AG08395 (cell line): ENCODE results near the gene TNFRSF21.
A peak's percentile ranks its signal among the peaks of the same experiment; 100 is the strongest.
"Not testable (repeated sequence)": the region's sequence is repeated elsewhere in the genome, so short reads cannot be mapped to it uniquely, and the experiment has no call there.

Experiments used
- DNase-seq: peaks from one replicate; pipeline ENCODE4 v3.0.0; 2012; ENCODE audit warnings: mixed read lengths, low spot score

Gene TNFRSF21

DNA sequence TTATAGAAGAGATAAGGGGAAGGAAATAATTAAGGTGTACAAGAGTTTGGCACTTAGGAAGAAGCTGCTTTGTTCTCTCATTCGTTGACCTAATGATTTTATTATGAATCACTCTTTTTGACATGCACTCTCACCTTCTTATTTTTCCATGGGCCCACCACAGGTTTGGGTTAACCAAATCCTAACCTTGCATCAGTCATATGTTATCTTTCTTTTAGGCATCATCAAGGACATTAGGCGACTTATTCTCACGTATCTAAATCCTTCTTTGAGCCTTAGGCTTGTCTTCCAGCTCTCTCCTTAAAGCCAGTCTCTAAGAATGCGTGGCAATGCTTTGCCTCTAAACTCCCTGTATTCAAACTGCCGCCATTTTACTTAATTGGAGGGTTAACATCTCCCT lies 58.3 kb downstream of the TNFRSF21 start:
- DNase-seq = no peak

DNA sequence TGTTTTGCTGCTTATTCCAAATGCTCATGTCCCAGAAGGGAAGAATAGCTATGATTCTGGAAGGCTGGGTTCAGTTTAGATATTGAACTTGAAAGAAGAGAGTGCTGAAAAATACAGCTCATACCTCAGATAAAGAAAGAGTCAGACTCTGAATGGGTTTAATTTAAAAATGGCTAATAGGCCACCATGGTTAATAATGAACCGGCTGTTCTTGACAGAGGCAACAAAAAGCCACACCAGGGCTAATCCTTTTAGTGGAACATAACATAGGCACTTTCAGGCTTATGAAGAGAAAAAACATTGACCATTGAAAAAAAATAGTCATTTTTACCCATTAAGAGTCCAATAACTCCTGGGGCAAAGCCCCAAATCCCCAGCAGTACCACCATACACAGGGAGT lies 59.4 kb downstream of the TNFRSF21 start:
- no peak for DNase-seq

DNA sequence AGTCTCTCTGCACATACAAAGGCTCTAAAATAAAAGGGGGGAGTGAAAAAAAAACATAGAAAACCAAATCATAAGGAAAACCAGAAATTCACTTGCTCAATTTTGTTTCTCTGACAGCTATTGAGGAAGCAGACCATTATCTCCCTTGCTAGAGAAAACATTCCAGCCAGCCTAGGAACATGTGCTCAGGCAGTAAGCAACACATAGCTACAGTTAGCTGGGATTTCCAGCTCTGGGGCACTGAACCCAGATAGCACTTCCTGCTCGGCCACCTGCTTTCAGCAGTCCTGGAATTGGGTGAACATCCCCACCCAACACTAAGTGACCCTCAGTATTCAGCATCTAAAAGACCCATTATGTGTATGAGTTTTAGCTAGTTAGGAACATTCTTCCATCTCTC lies 61.3 kb downstream of the TNFRSF21 start:
- DNase-seq = no peak

DNA sequence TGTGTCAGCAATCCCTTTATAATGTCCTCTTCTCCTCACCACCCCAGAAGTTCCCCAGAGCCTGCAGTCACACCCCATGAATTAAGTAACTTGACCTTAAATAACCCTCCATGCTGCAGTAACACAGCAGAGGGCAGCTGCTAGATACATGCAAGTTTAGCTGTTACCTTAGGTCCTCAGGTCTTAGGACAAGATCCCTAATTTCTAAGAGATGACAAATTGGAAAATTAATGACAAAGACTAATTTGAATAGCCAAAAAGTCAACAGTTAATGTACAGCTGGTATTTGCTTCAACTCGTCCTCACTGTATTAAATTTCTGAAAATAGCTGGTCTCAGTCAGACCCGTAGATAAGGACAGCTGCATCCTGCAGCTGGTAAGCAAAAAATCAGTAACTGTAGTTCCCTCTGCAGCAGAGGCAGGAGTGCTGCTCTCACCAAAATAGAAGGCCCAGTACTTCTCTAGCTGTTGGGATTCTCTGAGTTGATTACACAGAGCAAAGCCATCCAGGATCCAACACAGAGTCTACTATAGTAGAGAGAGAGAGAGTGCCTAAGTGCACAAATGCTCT lies 62.4 kb downstream of the TNFRSF21 start:
- DNase-seq = peak; percentile 10

DNA sequence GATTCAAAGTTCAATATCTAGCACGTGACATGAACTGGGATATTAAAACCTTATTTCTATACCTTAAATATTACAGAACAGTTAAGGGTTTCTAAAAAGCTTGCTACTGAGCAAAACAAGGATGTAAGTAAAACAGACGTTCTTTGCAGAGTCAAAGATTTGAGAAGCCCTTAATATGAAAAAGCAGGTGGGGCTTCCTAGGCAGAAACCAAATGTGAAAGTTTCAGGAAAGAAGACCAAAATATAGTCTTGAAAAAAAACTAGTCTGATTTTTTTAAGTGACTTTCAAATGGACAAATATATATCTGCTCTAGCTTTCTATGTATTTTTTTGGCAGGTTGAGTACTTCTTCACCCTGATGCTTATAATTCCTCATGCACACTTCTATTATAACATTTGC lies 63.2 kb downstream of the TNFRSF21 start:
- no peak for DNase-seq

DNA sequence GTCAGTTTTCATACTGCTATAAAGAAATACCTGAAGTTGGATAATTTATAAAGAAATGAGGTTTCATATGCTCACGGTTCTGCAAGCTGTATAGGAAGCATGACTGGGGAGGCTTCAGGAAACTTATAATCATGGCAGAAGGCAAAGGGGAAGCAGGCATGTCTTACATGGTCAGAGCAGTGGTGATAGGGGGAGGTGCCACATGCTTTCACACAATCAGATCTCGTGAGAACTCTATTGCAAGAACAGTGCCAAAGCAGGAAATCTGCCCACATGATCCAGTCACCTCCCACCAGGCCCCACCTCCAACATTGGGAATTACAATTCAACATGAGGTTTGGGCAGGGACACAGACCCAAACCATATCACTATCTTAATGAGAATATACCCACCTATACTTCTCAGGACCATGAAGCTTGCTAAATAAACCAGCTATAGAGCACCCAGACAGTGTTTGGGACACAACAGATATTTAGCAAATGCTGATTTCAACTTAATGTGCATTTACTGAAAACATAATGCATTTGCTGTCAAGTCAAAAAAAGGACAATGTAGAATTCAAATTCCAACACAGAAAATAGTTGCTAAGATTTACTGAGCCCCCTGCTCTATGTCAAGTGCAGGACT lies 63.8 kb downstream of the TNFRSF21 start:
- DNase-seq = no peak

DNA sequence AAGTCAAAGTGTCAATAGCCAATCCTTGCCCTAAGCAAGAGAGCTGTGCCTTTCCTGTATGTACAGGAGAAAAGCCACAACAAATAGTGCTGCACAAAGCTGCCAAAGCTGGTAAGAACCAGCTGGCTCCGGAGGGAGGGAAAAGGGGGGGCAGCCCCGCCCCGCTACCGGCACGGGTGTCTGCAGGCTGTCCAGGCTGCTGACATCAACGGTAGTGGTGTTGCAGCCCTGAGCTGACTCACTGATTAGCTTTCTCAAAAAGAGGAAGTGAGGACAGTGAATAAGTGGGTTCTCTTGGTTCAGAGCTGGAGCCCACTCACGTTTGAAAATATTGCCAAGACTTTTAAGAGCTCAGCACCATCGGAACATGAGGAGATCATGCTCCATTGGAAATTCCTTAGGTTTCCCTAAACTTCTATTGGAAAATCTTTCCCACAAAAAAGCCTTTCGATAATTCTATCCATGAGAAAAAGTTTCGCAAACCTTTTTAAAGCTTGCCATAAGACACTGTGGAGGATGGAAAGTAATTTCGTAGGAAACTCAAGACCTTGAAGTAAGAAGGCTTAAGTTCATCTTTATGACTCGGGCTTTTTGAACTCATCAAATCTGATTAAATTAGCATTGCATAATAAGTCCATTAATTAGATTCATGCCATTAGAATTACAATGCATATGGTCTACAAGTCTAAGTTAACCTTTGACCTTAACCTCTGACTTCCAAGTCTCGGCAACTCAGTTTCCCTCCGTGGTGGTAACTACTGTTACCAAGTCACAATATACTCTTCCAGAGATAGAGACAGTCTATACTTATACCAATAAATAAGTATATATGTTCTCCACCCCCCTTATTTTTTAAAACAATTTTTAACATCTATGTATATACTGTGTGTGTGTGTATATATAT lies 67.0 kb downstream of the TNFRSF21 start:
- DNase-seq = peak; percentile 87

DNA sequence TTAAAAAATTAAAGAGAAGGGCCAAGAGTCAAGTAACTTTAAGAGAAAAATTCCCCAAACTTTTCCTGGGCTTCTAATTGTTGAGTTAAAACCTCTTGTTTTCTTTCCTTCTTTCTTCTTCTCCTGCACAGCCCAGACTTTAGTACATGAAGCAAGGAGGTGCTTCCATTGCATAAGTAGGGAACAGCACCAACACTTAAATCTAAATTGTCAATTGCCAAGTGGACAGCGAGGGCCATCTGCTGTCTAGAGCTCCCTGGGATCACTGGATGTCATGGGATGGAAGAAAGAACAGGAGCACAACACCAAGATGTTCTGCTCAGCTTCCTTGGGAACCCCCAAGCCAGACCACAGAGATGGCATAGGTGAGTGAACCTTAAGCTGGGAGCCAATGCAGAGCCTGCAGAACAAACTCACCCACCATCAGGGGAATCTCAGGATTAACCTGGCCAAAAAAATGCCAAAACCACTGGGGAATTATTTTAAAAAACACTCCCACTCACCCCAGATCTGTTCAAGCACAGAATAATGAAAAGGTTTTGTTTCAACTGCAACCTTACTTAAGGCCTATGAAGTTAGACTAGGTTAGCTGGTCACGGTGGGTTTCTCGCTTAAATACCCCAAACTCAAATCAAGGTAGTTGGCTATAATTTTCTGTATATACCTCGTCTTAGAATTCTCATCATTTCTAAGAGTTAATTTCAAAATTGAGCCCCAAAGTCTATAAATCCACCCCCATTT lies 67.8 kb downstream of the TNFRSF21 start:
- DNase-seq = no peak

DNA sequence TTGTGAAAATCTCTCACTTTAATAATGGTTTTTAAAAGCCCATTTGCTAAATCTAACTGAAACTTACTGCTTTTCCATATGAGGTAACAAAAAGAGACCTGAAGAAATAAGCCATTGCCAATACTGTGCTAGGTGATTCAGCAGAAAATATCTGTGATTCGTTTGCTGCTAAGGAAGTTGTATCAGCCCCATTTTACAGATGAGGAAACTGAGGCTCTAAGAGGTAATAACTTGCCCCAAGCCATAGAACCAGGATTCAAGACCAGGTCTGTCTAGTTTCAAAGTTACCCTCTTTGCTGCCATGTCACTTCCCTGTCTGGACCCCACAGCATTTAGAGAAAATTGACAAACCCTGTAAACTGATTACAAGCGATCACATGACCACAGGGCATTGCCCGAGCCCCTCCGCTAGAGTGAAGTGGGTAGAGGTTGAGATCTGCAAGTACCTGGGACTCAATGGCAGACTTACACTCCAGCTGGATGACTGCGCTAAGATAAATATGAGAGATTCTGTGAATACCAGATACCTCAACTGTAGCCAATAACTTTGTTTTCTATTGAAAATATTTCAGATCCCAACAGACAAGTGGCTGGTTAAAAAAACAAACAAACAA lies 69.3 kb downstream of the TNFRSF21 start:
- DNase-seq = no peak

DNA sequence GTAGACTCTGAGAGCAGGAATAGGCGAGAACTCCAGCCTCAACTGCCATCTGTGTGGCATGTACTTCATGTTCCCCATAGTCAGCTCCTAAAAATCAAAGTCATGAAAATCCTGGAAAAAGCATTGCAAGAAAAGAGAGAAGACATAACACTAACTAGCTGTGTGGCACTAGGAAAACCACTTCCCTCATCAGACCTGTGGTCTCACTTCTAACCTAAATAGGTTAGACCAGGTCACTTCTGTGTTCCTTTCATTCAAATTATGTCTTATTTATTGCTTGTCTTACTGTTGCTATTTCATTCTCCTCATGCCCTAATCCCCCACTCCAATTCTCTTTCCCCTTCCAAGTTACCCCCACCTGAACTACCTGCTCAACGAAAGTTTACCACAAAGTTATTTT lies 70.2 kb downstream of the TNFRSF21 start:
- no peak for DNase-seq

DNA sequence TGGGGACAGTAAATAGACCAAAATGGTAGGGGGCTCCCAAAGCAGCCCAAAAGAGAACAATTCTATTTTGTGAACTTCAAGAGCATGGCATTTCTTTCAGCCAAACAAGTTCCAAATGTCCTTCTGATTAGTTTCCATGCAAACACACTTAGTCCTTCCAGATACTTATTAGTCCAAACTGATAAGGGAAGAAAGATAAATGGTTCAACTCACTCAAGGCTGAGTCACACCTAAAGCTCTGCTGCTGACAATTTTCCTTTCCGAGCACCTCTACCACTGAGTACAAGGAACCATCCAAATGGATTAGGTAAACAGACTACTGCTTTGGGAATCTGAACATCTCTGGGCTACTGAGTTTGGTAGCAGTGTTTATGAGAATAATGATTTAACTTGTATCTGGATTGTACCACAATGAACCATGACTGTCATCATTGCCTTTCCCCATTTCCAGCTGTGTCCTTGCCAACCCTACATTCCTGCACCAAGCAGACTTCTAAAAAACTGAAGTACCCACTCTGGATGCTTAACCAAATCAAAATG lies 71.2 kb downstream of the TNFRSF21 start:
- no peak for DNase-seq

DNA sequence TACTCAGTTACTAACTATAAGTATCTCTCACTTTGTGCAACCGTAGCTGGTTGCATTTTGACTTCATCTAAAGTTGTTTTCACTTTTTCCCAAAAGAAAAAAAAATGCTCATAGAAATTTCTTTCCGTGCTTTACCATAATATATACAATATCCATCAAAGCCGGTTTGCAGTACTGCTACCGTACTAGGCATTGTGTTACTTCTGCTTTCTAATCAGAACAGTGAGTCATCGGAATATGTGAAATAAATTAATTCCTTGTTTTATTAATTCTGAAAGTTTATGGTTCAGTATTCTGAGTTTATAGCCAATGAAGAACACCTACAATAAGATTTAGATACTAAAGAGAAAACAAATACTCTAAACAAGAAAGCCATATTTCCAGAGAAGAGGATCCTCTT lies 72.5 kb downstream of the TNFRSF21 start:
- no peak for DNase-seq

DNA sequence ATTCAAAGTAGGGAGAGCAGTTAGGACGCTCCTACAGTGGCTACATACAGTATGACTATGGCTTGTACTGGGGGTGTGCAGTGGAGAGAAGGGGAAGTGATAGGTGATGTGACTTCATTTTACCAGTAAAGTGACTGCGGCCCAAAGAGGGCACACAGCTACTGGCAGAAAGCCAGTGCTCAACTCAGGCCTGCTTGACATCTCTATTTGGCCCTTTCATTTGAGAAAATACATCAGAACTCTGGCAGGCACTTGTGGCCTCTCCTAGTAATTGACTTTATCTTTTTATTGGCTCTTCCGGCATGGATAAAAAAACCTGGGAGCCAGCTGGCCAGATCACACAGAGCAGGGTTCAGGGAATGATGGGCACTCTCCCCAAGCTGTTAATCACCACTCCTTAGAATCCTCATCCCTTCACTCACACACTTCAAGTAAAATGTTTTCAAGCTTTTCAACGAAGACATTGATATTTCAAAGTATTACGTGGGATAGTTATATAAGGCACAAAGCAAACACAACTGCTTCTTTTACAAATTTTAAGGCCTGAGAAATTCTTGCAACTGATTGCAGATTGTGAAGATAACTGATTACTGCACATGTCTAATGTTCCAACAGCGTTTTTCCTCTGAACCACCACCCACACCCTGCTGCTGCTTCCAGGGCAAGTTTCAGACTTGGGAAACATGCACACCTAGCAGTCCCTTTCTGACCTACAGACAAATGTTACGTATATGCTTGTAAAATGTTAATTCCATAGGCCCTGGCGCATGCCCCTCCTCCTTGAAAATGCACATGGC lies 73.5 kb downstream of the TNFRSF21 start:
- DNase-seq = no peak

DNA sequence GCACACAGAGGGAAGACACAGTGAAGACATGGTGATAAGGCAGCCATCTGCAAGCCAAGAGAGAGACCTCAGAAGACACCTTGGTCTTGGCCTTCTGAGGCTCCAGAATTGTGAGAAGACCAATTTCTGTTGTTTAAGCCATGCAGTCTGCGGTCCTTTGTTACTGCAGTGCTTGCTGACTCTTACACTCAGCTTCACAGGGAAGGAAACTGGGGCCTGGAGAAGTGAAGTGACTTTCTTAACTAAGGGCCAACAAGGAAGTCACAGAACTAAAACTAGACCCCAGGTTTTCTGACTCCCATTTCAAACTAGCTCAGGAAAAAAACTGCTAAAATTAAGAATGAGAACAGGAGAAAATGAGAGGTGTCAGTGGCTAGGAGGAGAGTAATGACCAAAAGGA lies 74.3 kb downstream of the TNFRSF21 start:
- DNase-seq = no peak

DNA sequence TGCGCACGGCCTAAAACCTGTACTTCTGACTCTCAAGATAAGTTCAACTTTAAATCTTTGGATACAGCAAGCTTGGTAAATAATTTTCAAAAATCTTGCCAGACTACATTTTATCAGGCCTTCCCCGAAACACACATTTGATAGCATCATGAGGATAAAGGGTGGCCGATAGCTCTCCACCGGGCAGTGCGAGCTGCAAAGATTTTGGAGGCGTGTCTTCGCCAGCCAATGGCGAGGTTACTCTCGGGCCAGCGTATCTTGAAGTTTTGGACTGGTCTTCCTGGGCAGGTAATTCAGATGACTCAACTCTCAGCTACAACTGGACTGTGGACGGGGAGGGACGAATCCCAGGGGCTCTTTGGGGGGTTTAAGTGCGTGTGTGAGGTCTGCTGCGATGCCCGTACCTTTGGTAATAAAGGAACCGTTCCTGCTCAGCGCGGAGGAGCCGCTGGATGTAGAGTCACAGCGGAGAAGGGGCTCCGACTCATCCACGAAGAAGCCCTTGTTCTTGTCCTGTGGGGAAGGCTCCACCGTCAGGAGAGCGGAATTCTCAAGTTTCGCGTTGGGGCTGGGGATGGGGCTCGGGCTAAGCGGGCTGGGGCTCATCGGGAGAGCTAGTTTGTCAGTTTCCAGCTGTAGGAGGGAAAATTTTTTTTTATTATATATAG lies 75.3 kb downstream of the TNFRSF21 start:
- DNase-seq = no peak

DNA sequence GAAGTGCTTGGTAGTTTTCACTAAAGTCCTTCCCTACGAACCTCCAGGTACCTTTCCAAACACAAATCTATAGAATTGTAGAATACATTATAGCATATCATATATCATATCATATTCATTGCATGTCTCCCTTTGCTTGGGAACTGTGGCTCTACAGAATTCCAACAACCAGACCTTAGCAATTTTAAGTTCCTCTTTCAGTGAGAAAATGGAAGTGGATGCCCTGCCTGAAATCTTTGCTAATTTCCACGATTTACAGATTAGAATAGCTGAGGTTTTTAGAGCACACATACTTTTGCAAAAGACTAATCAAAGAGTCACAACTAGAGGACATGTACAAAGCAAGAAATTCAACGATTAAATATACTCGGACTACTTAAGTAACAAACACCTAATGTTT lies 78.6 kb downstream of the TNFRSF21 start:
- no peak for DNase-seq

DNA sequence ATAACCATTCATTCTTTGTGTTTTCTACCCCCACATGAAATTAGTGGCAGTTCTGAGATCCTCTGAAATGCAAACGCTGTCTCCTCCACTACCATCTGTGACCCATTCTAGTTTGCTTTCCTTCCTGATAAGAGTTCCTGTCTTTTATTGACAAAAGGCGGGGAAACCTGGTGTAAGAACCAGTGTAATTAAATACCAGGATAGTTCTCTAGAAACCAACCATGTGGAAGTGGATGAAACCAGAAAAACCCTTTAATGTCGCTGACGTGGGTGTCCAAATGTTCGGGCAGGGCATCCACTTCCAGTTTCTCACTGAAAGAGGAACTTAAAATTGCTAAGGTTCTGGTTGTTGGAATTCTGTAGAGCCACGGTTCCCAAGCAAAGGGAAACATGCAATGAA lies 79.1 kb downstream of the TNFRSF21 start:
- no peak for DNase-seq

DNA sequence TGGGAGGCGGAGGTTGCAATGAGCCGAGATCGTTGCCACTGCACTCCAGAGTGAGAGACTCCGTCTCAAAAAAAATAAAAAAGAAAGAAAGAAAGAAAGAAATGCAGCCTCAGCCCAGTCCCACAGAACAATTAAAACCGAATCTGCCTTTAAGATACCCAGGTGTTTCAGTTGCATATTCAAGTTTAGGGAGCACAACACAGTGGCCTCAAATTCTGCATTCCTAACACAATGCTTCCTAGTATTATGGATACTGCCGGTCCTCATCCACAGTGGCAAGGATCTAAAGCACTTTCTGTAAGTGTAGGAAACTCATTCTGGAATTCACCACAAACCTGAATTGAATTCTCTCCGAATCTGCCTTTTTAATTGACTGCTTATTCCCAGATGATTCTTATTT lies 80.5 kb downstream of the TNFRSF21 start:
- DNase-seq = no peak

DNA sequence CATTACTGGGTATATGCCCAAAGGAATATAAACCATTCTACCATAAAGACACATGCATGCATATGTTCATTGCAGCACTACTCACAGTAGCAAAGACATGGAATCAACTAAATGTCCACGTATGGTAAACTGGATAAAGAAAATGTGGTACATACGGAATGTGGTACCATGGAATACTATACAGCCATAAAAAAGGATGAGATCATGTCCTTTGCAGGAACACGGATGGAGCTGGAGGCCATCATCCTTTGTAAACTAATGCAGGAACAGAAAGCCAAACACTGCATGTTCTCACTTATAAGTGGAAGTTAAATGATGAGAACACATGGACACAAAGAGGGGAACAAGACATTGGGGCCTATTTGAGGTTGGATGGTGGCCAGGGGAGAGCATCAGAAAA lies 81.6 kb downstream of the TNFRSF21 start:
- DNase-seq = not testable (repeated sequence)

DNA sequence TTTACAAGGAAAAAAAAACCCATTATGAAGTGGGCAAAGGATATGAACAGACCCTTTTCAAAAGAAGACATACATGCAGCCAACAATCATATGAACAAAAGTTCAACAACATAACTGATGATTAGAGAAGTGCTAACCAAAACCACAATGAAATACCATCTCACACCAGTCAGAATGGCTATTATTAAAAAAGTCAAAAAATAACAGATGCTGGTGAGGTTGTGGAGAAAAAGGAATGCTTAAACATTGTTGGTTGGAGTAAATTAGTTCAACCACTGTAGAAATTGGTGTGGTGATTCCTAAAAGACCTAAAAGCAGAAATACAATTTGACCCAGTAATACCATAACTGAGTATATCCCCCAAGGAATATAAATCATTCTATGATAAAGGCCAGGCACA lies 86.5 kb downstream of the TNFRSF21 start:
- DNase-seq = not testable (repeated sequence)
